HCT116 (cell line): ENCODE data around the gene TMEM132E. TPM values are rescaled to one million over a fixed set of nuclear protein-coding genes. Genes with fewer than 3 reads are reported as not detected.

Experiments used
- ATAC-seq: fragments of 200-7000 bp; cut with Tn5 transposase; 2 replicates; pipeline ENCODE4 v1.9.1; 2020; ENCODE audit warnings: mild to moderate bottlenecking, moderate library complexity
- BruUV-seq: library from RNA; stranded (reverse); fragments of 400-500 nt; replicated peaks from 2 replicates; lab custom pipeline; 2021; lab: Mats Ljungman, UMichigan
- CTCF ChIA-PET: fragments of 300-600 bp; sonication (Branson Sonifier 250); formaldehyde crosslinking; loops from one replicate; lab custom pipeline; 2021; ENCODE audit warnings: antibody characterized with exemption; lab: Charles Lee
- POLR2A ChIA-PET: fragments of 300-600, 350-600 bp; sonication (Branson Sonifier 250); formaldehyde crosslinking; loops from one replicate; lab custom pipeline; 2021; ENCODE audit warnings: antibody characterized with exemption; lab: Charles Lee
- RAD21 ChIA-PET, 2 experiments: fragments of 300-600 bp; sonication (Branson Sonifier 250); formaldehyde crosslinking; loops; one replicate each; lab custom pipeline; 2023; ENCODE audit warnings: low total read pairs in 2 of 2; ENCODE audit not compliant: uncharacterized antibody in 2 of 2, unreplicated experiment in 2 of 2, low non-redundant PET in 1 of 2; lab: Charles Lee
- DNase-seq: peaks from one replicate; pipeline ENCODE4 v3.0.0-alpha.2; 2010; ENCODE audit warnings: low read depth, low spot score
- H2AFZ ChIP-seq: fragments of 200-600 bp; shearing (Covaris generic), sonication (generic); 2 replicates; pipeline ENCODE4 v1.6.1; 2017; ENCODE audit warnings: low read depth, mixed run types, mixed read lengths, antibody characterized with exemption, low read length; ENCODE audit not compliant: poor library complexity, severe bottlenecking
- H3K27ac ChIP-seq: 2 replicates; pipeline ENCODE4 v1.5.1; 2012; ENCODE audit warnings: low read depth, low read length
- H3K27me3 ChIP-seq: fragments of 200-600 bp; sonication (generic); 2 replicates; pipeline ENCODE4 v1.6.1; 2016; ENCODE audit warnings: mixed run types, low read length, mixed read lengths; ENCODE audit not compliant: insufficient read depth
- H3K36me3 ChIP-seq, 2 experiments: fragments of 200-500 bp in 1 of 2; fragments of 200-600 bp in 1 of 2; sonication (Bioruptor generic) in 1 of 2; sonication (generic) in 1 of 2; 2 replicates each; pipeline versions ENCODE4 v1.5.1 to v1.6.1; 2014 to 2016; ENCODE audit warnings: low read length in 2 of 2, inconsistent platforms in 1 of 2, mixed read lengths in 1 of 2, mixed run types in 1 of 2; ENCODE audit not compliant: insufficient read depth in 2 of 2, control insufficient read depth in 1 of 2
- H3K4me1 ChIP-seq, 2 experiments: fragments of 200-600 bp in 1 of 2; sonication (generic) in 1 of 2; 2 replicates each; pipeline versions ENCODE4 v1.5.1 to v1.6.1; 2012 to 2017; ENCODE audit warnings: low read length in 2 of 2, inconsistent platforms in 1 of 2, mild to moderate bottlenecking in 1 of 2, mixed read lengths in 1 of 2, mixed run types in 1 of 2, moderate library complexity in 1 of 2; ENCODE audit not compliant: insufficient read depth in 2 of 2, control insufficient read depth in 1 of 2
- H3K4me2 ChIP-seq: fragments of 200-600 bp; sonication (generic); 2 replicates; pipeline ENCODE4 v1.6.1; 2017; ENCODE audit warnings: mixed run types, low read length, mixed read lengths
- H3K4me3 ChIP-seq, 2 experiments: fragments of 200-600 bp in 1 of 2; sonication (generic) in 1 of 2; replicated peaks in 1 of 2; 2 replicates each; pipeline ENCODE4 v1.5.1; 2011 to 2016; ENCODE audit warnings: low read length in 2 of 2, control low read depth in 1 of 2, low read depth in 1 of 2, mild to moderate bottlenecking in 1 of 2, mixed read lengths in 1 of 2, mixed run types in 1 of 2
- H3K79me2 ChIP-seq: fragments of 200-600 bp; sonication (generic); 2 replicates; pipeline ENCODE4 v1.6.1; 2017; ENCODE audit warnings: mild to moderate bottlenecking, mixed run types, low read length, moderate library complexity, mixed read lengths; ENCODE audit not compliant: insufficient read depth
- H3K9ac ChIP-seq: fragments of 200-600 bp; sonication (generic); 2 replicates; pipeline ENCODE4 v1.6.1; 2016; ENCODE audit warnings: low read length, mixed read lengths
- H3K9me2 ChIP-seq: fragments of 200-600 bp; sonication (generic), shearing (Covaris generic); 2 replicates; pipeline ENCODE4 v1.6.1; 2017; ENCODE audit warnings: mixed run types, mild to moderate bottlenecking, moderate library complexity; ENCODE audit not compliant: insufficient read depth
- H3K9me3 ChIP-seq, 2 experiments: fragments of 200-500 bp in 1 of 2; fragments of 200-600 bp in 1 of 2; sonication (Bioruptor generic) in 1 of 2; sonication (generic) in 1 of 2; 2 replicates each; pipeline ENCODE4 v1.6.1; 2014 to 2017; ENCODE audit warnings: low read length in 2 of 2, mixed read lengths in 2 of 2, inconsistent platforms in 1 of 2, low read depth in 1 of 2, mild to moderate bottlenecking in 1 of 2, mixed run types in 1 of 2, moderate library complexity in 1 of 2; ENCODE audit not compliant: control insufficient read depth in 1 of 2, insufficient read depth in 1 of 2
- H4K20me1 ChIP-seq: fragments of 200-600 bp; sonication (generic), shearing (Covaris generic); 2 replicates; pipeline ENCODE4 v1.6.1; 2017; ENCODE audit warnings: mixed run types, mild to moderate bottlenecking, moderate library complexity; ENCODE audit not compliant: insufficient read depth
- ATF3 ChIP-seq: IDR thresholded peaks from 2 replicates; pipeline ENCODE4 v1.6.1; 2012
- CEBPB ChIP-seq: IDR thresholded peaks from 2 replicates; pipeline ENCODE4 v1.6.1; 2012; ENCODE audit warnings: low read depth
- CTCF ChIP-seq, 3 experiments: fragments of 200-600 bp in 1 of 3; sonication (generic) in 1 of 3; IDR thresholded peaks in 2 of 3; conservative IDR thresholded peaks in 1 of 3; 2 replicates each; pipeline ENCODE4 v1.5.1; 2012 to 2017; ENCODE audit warnings: low read depth in 2 of 3, low read length in 2 of 3, antibody characterized with exemption in 1 of 3, borderline replicate concordance in 1 of 3, control low read depth in 1 of 3, mild to moderate bottlenecking in 1 of 3, mixed read lengths in 1 of 3, mixed run types in 1 of 3, moderate library complexity in 1 of 3; ENCODE audit not compliant: insufficient read depth in 1 of 3
- EGR1 ChIP-seq: IDR thresholded peaks from 2 replicates; pipeline ENCODE4 v1.6.1; 2012; ENCODE audit warnings: low read depth
- ELF1 ChIP-seq: IDR thresholded peaks from 2 replicates; pipeline ENCODE4 v1.6.1; 2012; ENCODE audit warnings: low read depth, borderline replicate concordance
- EZH2 ChIP-seq: fragments of 200-600 bp; sonication (generic); IDR thresholded peaks from 2 replicates; pipeline ENCODE4 v1.6.1; 2017; ENCODE audit warnings: antibody characterized with exemption, mixed run types
- EZH2phosphoT487 ChIP-seq: fragments of 200-600 bp; IDR thresholded peaks from 2 replicates; pipeline ENCODE4 v1.6.1; 2018; ENCODE audit warnings: antibody characterized with exemption, borderline replicate concordance
- FOSL1 ChIP-seq: IDR thresholded peaks from 2 replicates; pipeline ENCODE4 v1.6.1; 2012; ENCODE audit warnings: low read depth
- JUND ChIP-seq: IDR thresholded peaks from 2 replicates; pipeline ENCODE4 v1.6.1; 2012
- POLR2A ChIP-seq: IDR thresholded peaks from 2 replicates; pipeline ENCODE4 v1.7.0; 2011; ENCODE audit warnings: borderline replicate concordance; ENCODE audit not compliant: insufficient read depth, insufficient read length; ENCODE audit errors: extremely low read depth
- POLR2AphosphoS5 ChIP-seq: IDR thresholded peaks from 2 replicates; pipeline ENCODE4 v1.6.1; 2011; ENCODE audit warnings: mild to moderate bottlenecking, low read depth, low read length, moderate library complexity
- RAD21 ChIP-seq: IDR thresholded peaks from 2 replicates; pipeline ENCODE4 v1.6.1; 2012; ENCODE audit warnings: low read depth, mild to moderate bottlenecking
- SIN3A ChIP-seq: IDR thresholded peaks from 2 replicates; pipeline ENCODE4 v1.6.1; 2012; ENCODE audit warnings: low read depth
- SRF ChIP-seq: IDR thresholded peaks from 2 replicates; pipeline ENCODE4 v1.6.1; 2012; ENCODE audit warnings: low read depth
- YY1 ChIP-seq: IDR thresholded peaks from 2 replicates; pipeline ENCODE4 v1.6.1; 2011; ENCODE audit warnings: low read length, low read depth, moderate library complexity, mild to moderate bottlenecking; ENCODE audit not compliant: insufficient replicate concordance; ENCODE audit errors: extremely low read depth
- ZBTB33 ChIP-seq: IDR thresholded peaks from 2 replicates; pipeline ENCODE4 v1.6.1; 2011; ENCODE audit warnings: mild to moderate bottlenecking, low read length, moderate library complexity; ENCODE audit not compliant: insufficient replicate concordance; ENCODE audit errors: extremely low read depth
- ZFX ChIP-seq: fragments of 450-650 bp; IDR thresholded peaks from 2 replicates; pipeline ENCODE4 v1.6.1; 2017
- ZNF274 ChIP-seq: fragments of 200-500 bp; sonication (Bioruptor generic); IDR thresholded peaks from 2 replicates; pipeline ENCODE4 v1.6.1; 2014; ENCODE audit warnings: mild to moderate bottlenecking, low read depth, low read length, inconsistent platforms
- intact Hi-C: fragments of 100-400 bp; cut with micrococcal nuclease; formaldehyde crosslinking; loops from 2 replicates; pipeline ENCODE4 v1.10.0; 2022
- total RNA-seq: library from RNA; stranded (reverse); gene quantifications from one replicate; pipeline ENCODE4 v1.2.1, GENCODE V29; 2021; ENCODE audit not compliant: unreplicated experiment
- TF ChIP-seq, protein P1 (sequence below): IDR thresholded peaks from 2 replicates; pipeline ENCODE4 v1.6.1; 2012

The TMEM132E gene
- total RNA-seq, 1 experiment from 2014 or later = not detected

GRCh38 chr17:34553907-34554306 lies 25.5 kb upstream of the TMEM132E start:
- ChIA-PET RAD21 (no interaction called here), CTCF (interaction anchor here (1.5 to 1.8 kb wide), 2 partner anchors 10 to 12 kb away, joined by 5 to 9 read pairs; no protein-coding TSS in a partner anchor), POLR2A (no interaction called here)
- Histone ChIP-seq H3K4me3 (no peak overlapping the region), H2AFZ (no peak overlapping the region), H3K36me3 (no peaks in the 10 kb centered on the region), H4K20me1 (no peaks in the 10 kb centered on the region), H3K27me3 (peaks cover 81% of the 10 kb centered on the region), H3K4me2 (no peak overlapping the region), H3K79me2 (no peaks in the 10 kb centered on the region), H3K9ac (no peak overlapping the region), H3K9me2 (no peaks in the 10 kb centered on the region), H3K27ac (no peak overlapping the region), H3K4me1 (no peaks in the 10 kb centered on the region), H3K9me3 (no peaks in the 10 kb centered on the region)
- BruUV-seq = no TSS peak
- DNase-seq = no peak
- intact Hi-C loops = no loop called here
- no peak for TF ChIP-seq POLR2A
- no peak for TF ChIP-seq ZFX
- no peak for TF ChIP-seq YY1
- TF ChIP-seq RAD21 = no peak
- no peak for TF ChIP-seq EZH2phosphoT487
- no peak for TF ChIP-seq CTCF (IDR thresholded peaks at IDR 0.05 in 2 of 3, conservative IDR thresholded peaks at IDR 0.05 in 1 of 3; ENCODE audit: borderline replicate concordance in 1 of 3, insufficient read depth in 1 of 3, low read depth in 2 of 3, low read length in 2 of 3)
- no peak for TF ChIP-seq CEBPB
- no peak for TF ChIP-seq POLR2AphosphoS5
- TF ChIP-seq SIN3A = no peak
- TF ChIP-seq JUND = no peak
- TF ChIP-seq SRF = no peak
- no peak for TF ChIP-seq ZNF274
- TF ChIP-seq ATF3 = no peak
- no peak for TF ChIP-seq ZBTB33
- TF ChIP-seq, protein P1, sequence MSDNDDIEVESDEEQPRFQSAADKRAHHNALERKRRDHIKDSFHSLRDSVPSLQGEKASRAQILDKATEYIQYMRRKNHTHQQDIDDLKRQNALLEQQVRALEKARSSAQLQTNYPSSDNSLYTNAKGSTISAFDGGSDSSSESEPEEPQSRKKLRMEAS = no peak
- TF ChIP-seq EZH2 = no peak
- no peak for TF ChIP-seq FOSL1
- no peak for TF ChIP-seq EGR1
- no peak for TF ChIP-seq ELF1
- no peak for ATAC-seq
